IgD-negative memory B cell (primary cell): Measurements from ENCODE around the gene B4GALT5. TPM values are rescaled to one million over a fixed set of nuclear protein-coding genes. Genes with fewer than 3 reads are reported as not detected.
"Not testable (repeated sequence)": the region's sequence is repeated elsewhere in the genome, so short reads cannot be mapped to it uniquely, and the experiment has no call there.

Source experiments
- H3K27ac Mint-ChIP-seq, 3 donors: one replicate each; pipeline ENCODE4 v1.8.0; 2020 to 2022; ENCODE audit warnings: mild to moderate bottlenecking in 3 of 3, mixed read lengths in 3 of 3, moderate library complexity in 1 of 3
- H3K27me3 Mint-ChIP-seq: one replicate; pipeline ENCODE4 v1.8.0; 2021; ENCODE audit warnings: mixed read lengths
- H3K36me3 Mint-ChIP-seq: one replicate; pipeline ENCODE4 v1.8.0; 2020; ENCODE audit warnings: mild to moderate bottlenecking, mixed read lengths
- H3K4me1 Mint-ChIP-seq, 3 donors: one replicate each; pipeline ENCODE4 v1.8.0; 2020 to 2022; ENCODE audit warnings: mixed read lengths in 3 of 3, mild to moderate bottlenecking in 1 of 3
- H3K4me3 Mint-ChIP-seq, 4 donors: one replicate each; pipeline ENCODE4 v1.8.0; 2020 to 2022; ENCODE audit warnings: mild to moderate bottlenecking in 4 of 4, mixed read lengths in 4 of 4, moderate library complexity in 3 of 4
- H3K9me3 Mint-ChIP-seq, 3 donors: one replicate each; pipeline ENCODE4 v1.8.0; 2020 to 2021; ENCODE audit warnings: mixed read lengths in 3 of 3, mild to moderate bottlenecking in 1 of 3
- polyA plus RNA-seq: library from polyadenylated mRNA; unstranded; fragments of 300-500 nt; fragmentation: Illumina TruSeq; gene quantifications from one replicate; pipeline ENCODE4 v1.2.3, GENCODE V29; 2021

The B4GALT5 gene
- polyA plus RNA-seq, 1 donor from 2014 or later, result 0.48 TPM

DNA sequence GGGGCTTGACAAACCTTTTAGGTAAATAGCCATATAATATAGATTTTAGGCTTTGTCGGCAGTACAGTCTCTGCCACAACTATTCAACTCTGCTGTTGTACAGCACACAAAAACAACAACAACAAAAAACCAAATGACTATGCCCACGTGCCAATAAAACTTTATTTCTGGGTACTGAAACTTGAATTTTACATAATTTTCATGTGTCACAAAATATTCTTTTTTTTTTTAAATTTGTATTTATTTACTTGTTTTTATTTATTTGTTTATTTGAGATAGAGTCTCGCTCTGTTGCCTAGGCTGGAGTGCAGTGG lies 34.8 kb upstream of the B4GALT5 start:
- Mint-ChIP-seq H3K4me1 (peaks cover 10 to 17% (median 10%) of the 10 kb centered on the region in 3 donors), H3K9me3 (no peaks in the 10 kb centered on the region), H3K4me3 (no peak overlapping the region), H3K36me3 (no peaks in the 10 kb centered on the region), H3K27ac (no peak overlapping the region), H3K27me3 (no peaks in the 10 kb centered on the region)

GRCh38 chr20:49747707-49748524 lies 34.2 kb upstream of the B4GALT5 start:
- Mint-ChIP-seq H3K36me3 (no peaks in the 10 kb centered on the region), H3K9me3 (no peaks in the 10 kb centered on the region), H3K4me3 (no peak overlapping the region), H3K27ac (no peak overlapping the region), H3K4me1 (peaks cover 10 to 17% (median 10%) of the 10 kb centered on the region in 3 donors), H3K27me3 (no peaks in the 10 kb centered on the region)

GRCh38 chr20:49742948-49743347 lies 29.3 kb upstream of the B4GALT5 start:
- Mint-ChIP-seq H3K27me3 (no peaks in the 10 kb centered on the region), H3K4me1 (peaks cover 0 to 3% (median 0%) of the 10 kb centered on the region in 3 donors), H3K36me3 (no peaks in the 10 kb centered on the region)

GRCh38 chr20:49741977-49742376 lies 28.3 kb upstream of the B4GALT5 start:
- Mint-ChIP-seq H3K27ac (no peak overlapping the region), H3K9me3 (no peaks in the 10 kb centered on the region), H3K27me3 (no peaks in the 10 kb centered on the region), H3K4me3 (no peak overlapping the region), H3K4me1 (peaks cover 0 to 4% (median 3%) of the 10 kb centered on the region in 3 donors), H3K36me3 (no peaks in the 10 kb centered on the region)

More at GRCh38 chr20:49742948-49743347, 29.3 kb upstream of the B4GALT5 start:
- Mint-ChIP-seq H3K27ac (no peak overlapping the region), H3K4me3 (no peak overlapping the region), H3K9me3 (no peaks in the 10 kb centered on the region)

DNA sequence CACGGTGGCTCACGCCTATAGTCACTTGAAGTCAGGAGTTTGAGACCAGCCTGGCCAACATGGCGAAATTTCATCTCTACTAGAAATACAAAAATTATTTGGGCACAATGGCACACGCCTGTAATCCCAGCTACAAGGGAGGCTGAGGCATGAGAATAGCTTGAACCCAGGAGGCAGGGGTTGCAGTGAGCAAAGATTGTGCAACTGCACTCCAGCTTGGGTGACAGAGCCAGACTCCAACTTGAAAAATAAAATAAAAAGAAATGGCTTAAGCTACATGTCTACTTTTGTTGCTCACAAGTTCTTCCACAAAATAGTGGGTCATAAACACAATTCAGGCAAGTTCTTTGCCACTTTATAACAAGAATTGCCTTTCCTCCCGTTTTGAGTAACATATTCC lies 27.1 kb upstream of the B4GALT5 start:
- H3K27ac Mint-ChIP-seq, result no peak overlapping the region
- no peaks in the 10 kb centered on the region for H3K9me3 Mint-ChIP-seq
- no peak overlapping the region for H3K4me3 Mint-ChIP-seq
- no peaks in the 10 kb centered on the region for H3K36me3 Mint-ChIP-seq
- H3K27me3 Mint-ChIP-seq, result no peaks in the 10 kb centered on the region
- peaks cover 3 to 4% (median 3%) of the 10 kb centered on the region in 3 donors for H3K4me1 Mint-ChIP-seq

DNA sequence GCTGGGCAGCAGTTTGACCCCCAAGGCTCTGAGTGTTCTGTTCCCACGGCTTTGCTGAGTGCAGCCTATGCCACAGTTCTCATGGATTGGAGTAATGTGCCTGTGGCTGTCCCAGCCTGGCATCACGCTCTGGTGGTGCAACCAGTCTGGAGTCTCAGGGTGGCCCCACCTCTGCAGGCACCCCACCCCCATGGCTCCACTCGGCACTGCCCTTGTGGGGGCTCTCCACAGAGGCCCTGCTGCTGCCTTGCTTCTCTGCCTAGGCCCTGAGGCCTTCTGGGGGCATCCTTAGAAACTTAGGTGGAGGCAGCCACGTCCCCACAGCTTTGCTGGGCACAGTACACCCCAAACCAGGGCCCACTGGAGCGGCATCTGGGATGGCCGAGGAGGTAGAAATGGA lies 25.4 kb upstream of the B4GALT5 start:
- peaks cover 0 to 4% (median 3%) of the 10 kb centered on the region in 3 donors for H3K4me1 Mint-ChIP-seq
- H3K27ac Mint-ChIP-seq, result no peak overlapping the region
- no peaks in the 10 kb centered on the region for H3K9me3 Mint-ChIP-seq
- no peaks in the 10 kb centered on the region for H3K36me3 Mint-ChIP-seq
- no peaks in the 10 kb centered on the region for H3K27me3 Mint-ChIP-seq
- no peak overlapping the region for H3K4me3 Mint-ChIP-seq

DNA sequence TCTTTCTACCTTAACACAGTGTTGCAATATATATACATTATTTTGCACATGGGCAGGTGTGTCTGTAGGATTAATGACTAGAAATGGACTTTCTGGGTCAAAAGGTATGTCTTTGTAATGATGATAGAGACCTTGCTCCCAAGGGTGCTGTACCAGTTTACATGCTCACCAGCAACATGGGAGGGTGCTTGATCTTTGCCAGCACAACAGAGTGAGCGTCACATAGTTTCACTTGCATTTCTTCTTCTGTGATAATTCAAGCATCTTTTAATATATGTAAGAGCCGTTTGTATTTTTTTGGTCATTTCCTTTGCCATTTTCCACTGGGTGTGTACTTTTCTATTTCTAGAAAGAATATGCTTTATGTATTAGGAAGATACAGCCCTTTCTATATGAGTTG lies 23.6 kb upstream of the B4GALT5 start:
- H3K27me3 Mint-ChIP-seq, result peaks cover 2% of the 10 kb centered on the region
- no peak overlapping the region for H3K4me3 Mint-ChIP-seq
- H3K27ac Mint-ChIP-seq, result no peak overlapping the region
- H3K9me3 Mint-ChIP-seq, result no peaks in the 10 kb centered on the region
- H3K4me1 Mint-ChIP-seq, result peaks cover 0 to 4% (median 3%) of the 10 kb centered on the region in 3 donors
- H3K36me3 Mint-ChIP-seq, result no peaks in the 10 kb centered on the region

DNA sequence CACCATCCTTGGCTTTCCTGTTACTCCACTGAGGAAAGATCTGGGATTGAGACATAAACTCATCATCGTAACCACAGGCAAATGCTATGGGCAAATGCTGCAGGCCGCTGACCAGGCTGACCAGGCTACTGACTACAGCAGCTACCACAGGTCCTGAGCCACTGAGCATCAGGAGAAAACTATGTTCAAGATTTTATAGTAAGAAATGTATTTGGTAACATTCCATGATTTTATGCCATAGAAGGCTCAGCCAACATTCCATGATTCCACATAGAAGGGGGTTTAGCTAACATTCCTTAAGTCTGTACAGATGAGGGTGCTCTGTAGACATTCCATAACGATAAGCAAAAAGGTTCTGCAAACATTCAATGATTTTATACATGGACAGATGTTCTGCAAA lies 16.1 kb upstream of the B4GALT5 start:
- Mint-ChIP-seq H3K36me3 (no peaks in the 10 kb centered on the region), H3K9me3 (no peaks in the 10 kb centered on the region), H3K27ac (no peak overlapping the region), H3K4me1 (peaks cover 2 to 5% (median 4%) of the 10 kb centered on the region in 3 donors), H3K4me3 (no peak overlapping the region), H3K27me3 (peaks cover 4% of the 10 kb centered on the region)

GRCh38 chr20:49727894-49728885 lies 14.5 kb upstream of the B4GALT5 start:
- H3K36me3 Mint-ChIP-seq, result no peaks in the 10 kb centered on the region
- H3K27me3 Mint-ChIP-seq, result peaks cover 2% of the 10 kb centered on the region
- no peaks in the 10 kb centered on the region for H3K9me3 Mint-ChIP-seq
- H3K4me1 Mint-ChIP-seq, result peaks cover 3 to 5% (median 4%) of the 10 kb centered on the region in 3 donors
- H3K4me3 Mint-ChIP-seq, result no peak overlapping the region
- H3K27ac Mint-ChIP-seq, result no peak overlapping the region

DNA sequence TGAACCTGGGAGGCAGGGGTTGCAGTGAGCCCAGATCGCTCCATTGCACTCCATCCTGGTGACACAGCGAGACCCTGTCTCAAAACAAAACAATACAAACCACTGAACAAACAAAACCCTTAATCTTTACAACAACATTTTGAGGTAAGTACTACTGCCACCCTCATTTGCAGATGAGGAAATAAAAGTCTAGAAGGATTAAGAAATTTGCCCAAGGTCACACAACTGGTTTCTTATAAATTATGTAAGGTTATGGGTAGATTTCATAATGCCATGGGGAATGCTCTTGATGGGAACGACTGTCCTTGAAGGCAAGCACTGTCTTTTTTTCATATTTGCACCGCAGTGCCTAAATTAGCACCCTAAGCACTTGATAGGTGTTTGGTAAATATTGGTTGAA lies 13.8 kb upstream of the B4GALT5 start:
- no peaks in the 10 kb centered on the region for H3K36me3 Mint-ChIP-seq

GRCh38 chr20:49725694-49726093 lies 12.0 kb upstream of the B4GALT5 start:
- Mint-ChIP-seq H3K4me1 (peaks cover 3 to 8% (median 4%) of the 10 kb centered on the region in 3 donors), H3K27ac (no peak overlapping the region)

More for the DNA sequence above, 13.8 kb upstream of the B4GALT5 start:
- no peaks in the 10 kb centered on the region for H3K9me3 Mint-ChIP-seq
- H3K27me3 Mint-ChIP-seq, result peaks cover 2% of the 10 kb centered on the region
- peaks cover 3 to 8% (median 4%) of the 10 kb centered on the region in 3 donors for H3K4me1 Mint-ChIP-seq
- no peak overlapping the region for H3K27ac Mint-ChIP-seq
- no peak overlapping the region for H3K4me3 Mint-ChIP-seq

GRCh38 chr20:49725224-49725606 lies 11.5 kb upstream of the B4GALT5 start:
- H3K27me3 Mint-ChIP-seq, H3K36me3 Mint-ChIP-seq, H3K27ac Mint-ChIP-seq, H3K9me3 Mint-ChIP-seq, H3K4me1 Mint-ChIP-seq: not testable (repeated sequence)
- H3K4me3 Mint-ChIP-seq, result peak overlapping the region in 1 of 4 donors; percentile 50

More at GRCh38 chr20:49725694-49726093, 12.0 kb upstream of the B4GALT5 start:
- Mint-ChIP-seq H3K27me3 (peaks cover 2% of the 10 kb centered on the region), H3K4me3 (no peak overlapping the region), H3K9me3 (no peaks in the 10 kb centered on the region), H3K36me3 (no peaks in the 10 kb centered on the region)

GRCh38 chr20:49724408-49725223 lies 10.9 kb upstream of the B4GALT5 start:
- H3K4me1 Mint-ChIP-seq, result peaks cover 3 to 8% (median 4%) of the 10 kb centered on the region in 3 donors
- H3K36me3 Mint-ChIP-seq, result no peaks in the 10 kb centered on the region
- peak overlapping the region in 1 of 4 donors; percentile 50 for H3K4me3 Mint-ChIP-seq
- no peak overlapping the region for H3K27ac Mint-ChIP-seq
- H3K27me3 Mint-ChIP-seq, result peaks cover under 1% of the 10 kb centered on the region
- no peaks in the 10 kb centered on the region for H3K9me3 Mint-ChIP-seq

DNA sequence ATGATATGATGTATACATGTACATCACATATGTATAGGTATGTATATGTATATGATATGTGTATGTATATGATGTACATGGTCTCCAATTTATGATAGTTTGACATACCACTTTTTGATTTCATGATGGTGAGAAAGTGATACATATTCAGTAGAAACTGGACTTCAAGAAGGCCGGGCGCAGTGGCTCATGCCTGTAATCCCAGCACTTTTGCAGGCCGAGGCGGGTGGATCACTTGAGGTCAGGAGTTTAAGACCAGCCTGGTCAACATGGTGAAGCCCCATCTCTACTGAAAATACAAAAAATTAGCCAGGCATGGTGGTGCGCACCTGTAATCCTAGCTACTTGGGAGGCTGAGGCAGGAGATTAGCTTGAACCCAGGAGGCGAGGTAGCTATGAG lies 10.1 kb upstream of the B4GALT5 start:
- H3K9me3 Mint-ChIP-seq, H3K27me3 Mint-ChIP-seq, H3K4me1 Mint-ChIP-seq, H3K4me3 Mint-ChIP-seq, H3K36me3 Mint-ChIP-seq, H3K27ac Mint-ChIP-seq: not testable (repeated sequence)

DNA sequence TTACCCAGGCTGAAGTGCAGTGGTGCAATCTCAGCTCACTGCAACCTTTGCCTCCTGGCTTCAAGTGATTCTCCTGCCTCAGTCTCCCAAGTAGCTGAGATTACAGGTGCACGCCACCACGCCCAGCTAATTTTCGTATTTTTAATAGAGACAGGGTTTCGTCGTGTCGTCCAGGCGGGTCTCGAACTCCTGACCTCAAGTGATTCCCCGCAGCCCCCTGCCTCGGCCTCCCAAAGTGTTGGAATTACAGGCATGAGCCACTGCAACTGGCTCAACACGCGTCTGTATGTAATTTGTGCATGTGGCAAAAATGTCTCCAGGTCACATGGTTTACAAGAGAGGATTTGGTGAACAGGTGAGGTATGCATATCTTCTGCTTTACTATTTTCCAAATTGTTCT lies 7.6 kb upstream of the B4GALT5 start:
- H3K27ac Mint-ChIP-seq, H3K27me3 Mint-ChIP-seq, H3K4me1 Mint-ChIP-seq, H3K9me3 Mint-ChIP-seq, H3K4me3 Mint-ChIP-seq, H3K36me3 Mint-ChIP-seq: not testable (repeated sequence)
